ENCODE measurements around the gene DAGLB.

GRCh38 chr7:6416516-6417145 is 31.1 kb downstream of the DAGLB start:
- no peak for TF ChIP-seq CTCF (IDR thresholded peaks at IDR 0.05)
- no peak for TF ChIP-seq POLR2A (IDR thresholded peaks at IDR 0.05)

Data from right lobe of liver (tissue), 4 donors.